ENCODE results near the gene MVP.

DNA sequence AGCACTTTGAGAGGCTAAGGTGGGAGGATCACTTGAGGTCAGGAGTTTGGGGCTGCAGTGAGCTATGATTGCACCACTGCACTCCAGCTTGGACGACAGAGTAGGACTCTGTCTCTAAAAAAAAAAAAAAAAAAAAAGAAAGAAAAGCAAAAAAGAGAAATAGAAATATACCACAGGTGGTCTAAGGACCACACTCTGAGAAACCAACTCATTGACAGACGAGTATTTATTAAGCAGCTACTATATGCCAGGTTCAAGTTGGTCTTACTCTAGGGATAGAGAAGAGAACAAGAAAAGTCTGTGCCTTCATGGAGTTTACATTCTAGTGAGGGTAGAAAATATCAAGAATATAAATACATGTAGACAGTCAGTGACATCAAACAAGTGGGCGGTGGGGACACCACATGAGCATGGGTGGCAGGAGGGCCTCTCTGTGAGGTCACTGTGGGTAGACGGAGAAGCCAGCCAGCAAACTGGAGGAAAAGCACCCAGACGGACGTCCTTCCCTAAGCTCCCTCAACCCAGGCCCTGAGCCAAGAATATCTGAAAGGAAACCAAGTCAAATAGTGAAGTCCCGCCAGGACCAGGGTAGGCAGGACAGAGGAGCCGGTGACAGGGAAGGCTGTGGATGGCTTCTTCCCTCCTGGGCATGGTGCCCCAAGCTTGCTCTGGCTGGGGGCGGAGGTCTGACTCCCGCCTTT is 38.0 kb downstream of the MVP start:
- TF ChIP-seq, protein P1, sequence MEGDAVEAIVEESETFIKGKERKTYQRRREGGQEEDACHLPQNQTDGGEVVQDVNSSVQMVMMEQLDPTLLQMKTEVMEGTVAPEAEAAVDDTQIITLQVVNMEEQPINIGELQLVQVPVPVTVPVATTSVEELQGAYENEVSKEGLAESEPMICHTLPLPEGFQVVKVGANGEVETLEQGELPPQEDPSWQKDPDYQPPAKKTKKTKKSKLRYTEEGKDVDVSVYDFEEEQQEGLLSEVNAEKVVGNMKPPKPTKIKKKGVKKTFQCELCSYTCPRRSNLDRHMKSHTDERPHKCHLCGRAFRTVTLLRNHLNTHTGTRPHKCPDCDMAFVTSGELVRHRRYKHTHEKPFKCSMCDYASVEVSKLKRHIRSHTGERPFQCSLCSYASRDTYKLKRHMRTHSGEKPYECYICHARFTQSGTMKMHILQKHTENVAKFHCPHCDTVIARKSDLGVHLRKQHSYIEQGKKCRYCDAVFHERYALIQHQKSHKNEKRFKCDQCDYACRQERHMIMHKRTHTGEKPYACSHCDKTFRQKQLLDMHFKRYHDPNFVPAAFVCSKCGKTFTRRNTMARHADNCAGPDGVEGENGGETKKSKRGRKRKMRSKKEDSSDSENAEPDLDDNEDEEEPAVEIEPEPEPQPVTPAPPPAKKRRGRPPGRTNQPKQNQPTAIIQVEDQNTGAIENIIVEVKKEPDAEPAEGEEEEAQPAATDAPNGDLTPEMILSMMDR (IDR thresholded peaks at IDR 0.05), result no peak
- TF ChIP-seq POLR2A (IDR thresholded peaks at IDR 0.05), result no peak
